Vagina (tissue), 2 donors: ENCODE data around the gene MTX3. TPM values are rescaled to one million over a fixed set of nuclear protein-coding genes. Genes with fewer than 3 reads are reported as not detected.

Experiments used
- DNase-seq, 2 donors: peaks; one replicate each; pipeline ENCODE4 v3.0.0-alpha.2; 2017; ENCODE audit errors: extremely low spot score in 2 of 2
- H3K27ac ChIP-seq: fragments of 200-600 bp; sonication (generic); one replicate; pipeline ENCODE4 v1.5.1; 2019
- H3K27me3 ChIP-seq: fragments of 200-600 bp; sonication (generic); one replicate; pipeline ENCODE4 v1.5.1; 2019
- H3K36me3 ChIP-seq, 2 donors: fragments of 200-600 bp; sonication (generic); one replicate each; pipeline ENCODE4 v1.5.1; 2017 to 2019
- H3K4me1 ChIP-seq: fragments of 200-600 bp; sonication (generic); one replicate; pipeline ENCODE4 v1.5.1; 2019
- H3K4me3 ChIP-seq, 2 donors: fragments of 200-600 bp; sonication (generic); 1 replicate in 1 of 2; 2 replicates in 1 of 2; pipeline ENCODE4 v1.5.1; 2016 to 2019
- H3K9me3 ChIP-seq: fragments of 200-600 bp; sonication (generic); one replicate; pipeline ENCODE4 v1.5.1; 2019
- POLR2A ChIP-seq, 2 donors: fragments of 450-650 bp; IDR thresholded peaks; one replicate each; pipeline ENCODE4 v1.6.1; 2017; ENCODE audit warnings: antibody characterized with exemption in 2 of 2, mild to moderate bottlenecking in 2 of 2, moderate library complexity in 2 of 2
- POLR2AphosphoS5 ChIP-seq, 2 donors: sonication (generic); formaldehyde crosslinking; IDR thresholded peaks; one replicate each; pipeline ENCODE4 v1.9.0; 2017; ENCODE audit warnings: antibody characterized with exemption in 2 of 2, mild to moderate bottlenecking in 2 of 2, low read depth in 1 of 2; ENCODE audit not compliant: insufficient read depth in 1 of 2
- intact Hi-C: fragments of 100-400 bp; cut with DNase I; formaldehyde crosslinking; loops from one replicate; pipeline ENCODE4 v1.15.1; 2023
- total RNA-seq: library from RNA; depleted of rRNA; stranded (reverse); fragments of >200 nt; gene quantifications from one replicate; pipeline ENCODE4 v1.2.3, GENCODE V29; 2016
- TF ChIP-seq, protein P1 (sequence below), 3 experiments: fragments of 450-650 bp in 2 of 3; fragments of 200-600 bp in 1 of 3; sonication (generic) in 1 of 3; IDR thresholded peaks; one replicate each; pipeline ENCODE4 v1.5.1; 2017 to 2019; ENCODE audit warnings: antibody characterized with exemption in 3 of 3, mild to moderate bottlenecking in 2 of 3, moderate library complexity in 2 of 3

The MTX3 gene, protein sequence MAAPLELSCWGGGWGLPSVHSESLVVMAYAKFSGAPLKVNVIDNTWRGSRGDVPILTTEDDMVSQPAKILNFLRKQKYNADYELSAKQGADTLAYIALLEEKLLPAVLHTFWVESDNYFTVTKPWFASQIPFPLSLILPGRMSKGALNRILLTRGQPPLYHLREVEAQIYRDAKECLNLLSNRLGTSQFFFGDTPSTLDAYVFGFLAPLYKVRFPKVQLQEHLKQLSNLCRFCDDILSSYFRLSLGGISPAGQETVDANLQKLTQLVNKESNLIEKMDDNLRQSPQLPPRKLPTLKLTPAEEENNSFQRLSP
- total RNA-seq = 8.1 TPM

DNA sequence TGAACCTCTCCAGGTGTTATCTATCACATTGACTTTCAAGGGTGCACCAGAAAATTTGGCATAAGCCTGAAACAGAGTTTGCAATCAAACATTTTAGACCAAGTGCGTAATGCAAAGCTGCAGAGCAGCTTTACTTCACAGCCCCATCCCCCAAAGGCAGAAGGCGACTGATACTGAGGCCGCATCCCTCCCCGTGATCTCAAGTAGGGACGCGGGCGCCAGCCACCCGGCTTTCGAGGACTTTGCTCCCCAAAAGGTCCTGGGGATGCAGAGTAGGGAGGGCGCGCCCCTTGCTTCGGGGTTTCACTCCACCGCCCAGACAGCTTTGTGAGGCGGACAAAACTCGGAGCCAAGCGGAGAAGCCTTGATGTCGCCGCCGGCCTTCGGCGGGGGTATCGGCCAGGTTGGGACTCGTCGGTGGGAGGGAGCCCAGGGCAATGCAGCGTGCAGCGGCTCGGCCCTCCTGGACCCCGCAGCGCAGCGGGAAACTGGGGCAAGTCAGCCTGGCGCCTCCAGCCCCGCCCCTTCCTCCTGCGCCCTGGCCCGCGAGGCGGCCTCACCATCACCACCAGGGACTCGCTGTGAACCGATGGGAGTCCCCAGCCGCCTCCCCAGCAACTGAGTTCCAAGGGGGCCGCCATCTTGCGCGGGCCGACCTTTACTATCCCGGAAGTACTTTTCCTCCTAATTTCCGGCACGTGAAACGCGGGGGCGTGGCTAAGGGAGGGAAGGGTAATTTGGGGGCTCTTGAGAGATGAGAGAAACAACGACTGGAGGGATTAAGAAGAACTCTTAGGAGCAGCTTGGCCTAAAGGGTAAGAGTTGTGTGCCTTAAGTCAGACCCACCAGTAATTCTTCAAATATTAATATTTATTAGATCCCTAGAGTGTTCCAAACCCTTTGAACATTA lies at the start of gene MTX3:
Gene MTX3 (minus strand): TSS at position 665 of the 910 bp plus-strand sequence. CDS start 24 bp downstream, at position 641.
- Histone ChIP-seq H3K36me3 (peaks cover 0 to 15% of the 10 kb centered on the region in 2 donors), H3K27ac (peak within 1 kb of the TSS; percentile 73), H3K4me3 (peak within 1 kb of the TSS; percentile 68 to 78), H3K9me3 (no peaks in the 10 kb centered on the region), H3K27me3 (no peaks in the 10 kb centered on the region), H3K4me1 (peaks cover 18% of the 10 kb centered on the region)
- peak; percentile 20 to 75 for TF ChIP-seq POLR2AphosphoS5 (IDR thresholded peaks at IDR 0.05; ENCODE audit: insufficient read depth in 1 of 2, low read depth in 1 of 2)
- TF ChIP-seq POLR2A (IDR thresholded peaks at IDR 0.05) = no peak
- no peak for DNase-seq
- intact Hi-C loops = no loop called here

GRCh38 chr5:80039650-80040049 lies 48.6 kb upstream of the MTX3 start:
- Histone ChIP-seq H3K27ac (no peak overlapping the region), H3K36me3 (no peaks in the 10 kb centered on the region), H3K4me1 (peaks cover 5% of the 10 kb centered on the region), H3K9me3 (no peaks in the 10 kb centered on the region), H3K4me3 (no peak overlapping the region), H3K27me3 (no peaks in the 10 kb centered on the region)
- intact Hi-C loops = no loop called here
- TF ChIP-seq, protein P1, sequence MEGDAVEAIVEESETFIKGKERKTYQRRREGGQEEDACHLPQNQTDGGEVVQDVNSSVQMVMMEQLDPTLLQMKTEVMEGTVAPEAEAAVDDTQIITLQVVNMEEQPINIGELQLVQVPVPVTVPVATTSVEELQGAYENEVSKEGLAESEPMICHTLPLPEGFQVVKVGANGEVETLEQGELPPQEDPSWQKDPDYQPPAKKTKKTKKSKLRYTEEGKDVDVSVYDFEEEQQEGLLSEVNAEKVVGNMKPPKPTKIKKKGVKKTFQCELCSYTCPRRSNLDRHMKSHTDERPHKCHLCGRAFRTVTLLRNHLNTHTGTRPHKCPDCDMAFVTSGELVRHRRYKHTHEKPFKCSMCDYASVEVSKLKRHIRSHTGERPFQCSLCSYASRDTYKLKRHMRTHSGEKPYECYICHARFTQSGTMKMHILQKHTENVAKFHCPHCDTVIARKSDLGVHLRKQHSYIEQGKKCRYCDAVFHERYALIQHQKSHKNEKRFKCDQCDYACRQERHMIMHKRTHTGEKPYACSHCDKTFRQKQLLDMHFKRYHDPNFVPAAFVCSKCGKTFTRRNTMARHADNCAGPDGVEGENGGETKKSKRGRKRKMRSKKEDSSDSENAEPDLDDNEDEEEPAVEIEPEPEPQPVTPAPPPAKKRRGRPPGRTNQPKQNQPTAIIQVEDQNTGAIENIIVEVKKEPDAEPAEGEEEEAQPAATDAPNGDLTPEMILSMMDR (IDR thresholded peaks at IDR 0.05) = no peak
- TF ChIP-seq POLR2AphosphoS5 (IDR thresholded peaks at IDR 0.05; ENCODE audit: insufficient read depth in 1 of 2, low read depth in 1 of 2) = no peak
- TF ChIP-seq POLR2A (IDR thresholded peaks at IDR 0.05) = no peak
- DNase-seq = no peak

GRCh38 chr5:80037366-80037765 lies 46.3 kb upstream of the MTX3 start:
- TF ChIP-seq POLR2AphosphoS5 (IDR thresholded peaks at IDR 0.05; ENCODE audit: insufficient read depth in 1 of 2, low read depth in 1 of 2) = no peak
- TF ChIP-seq, protein P1 (IDR thresholded peaks at IDR 0.05) = no peak
- TF ChIP-seq POLR2A (IDR thresholded peaks at IDR 0.05) = no peak
- Histone ChIP-seq H3K27ac (no peak overlapping the region), H3K36me3 (no peaks in the 10 kb centered on the region), H3K27me3 (no peaks in the 10 kb centered on the region), H3K4me3 (no peak overlapping the region), H3K4me1 (peaks cover 5% of the 10 kb centered on the region), H3K9me3 (no peaks in the 10 kb centered on the region)
- no peak for DNase-seq
- intact Hi-C loops = no loop called here

GRCh38 chr5:80036615-80037014 lies 45.6 kb upstream of the MTX3 start:
- no peak overlapping the region for H3K4me3 ChIP-seq
- intact Hi-C loops = no loop called here
- H3K27me3 ChIP-seq = no peaks in the 10 kb centered on the region
- TF ChIP-seq, protein P1 (IDR thresholded peaks at IDR 0.05) = no peak
- no peak for TF ChIP-seq POLR2AphosphoS5 (IDR thresholded peaks at IDR 0.05; ENCODE audit: insufficient read depth in 1 of 2, low read depth in 1 of 2)
- TF ChIP-seq POLR2A (IDR thresholded peaks at IDR 0.05) = no peak
- no peaks in the 10 kb centered on the region for H3K9me3 ChIP-seq
- DNase-seq = no peak
- H3K27ac ChIP-seq = no peak overlapping the region
- H3K4me1 ChIP-seq = peaks cover 5% of the 10 kb centered on the region
- H3K36me3 ChIP-seq = no peaks in the 10 kb centered on the region

DNA sequence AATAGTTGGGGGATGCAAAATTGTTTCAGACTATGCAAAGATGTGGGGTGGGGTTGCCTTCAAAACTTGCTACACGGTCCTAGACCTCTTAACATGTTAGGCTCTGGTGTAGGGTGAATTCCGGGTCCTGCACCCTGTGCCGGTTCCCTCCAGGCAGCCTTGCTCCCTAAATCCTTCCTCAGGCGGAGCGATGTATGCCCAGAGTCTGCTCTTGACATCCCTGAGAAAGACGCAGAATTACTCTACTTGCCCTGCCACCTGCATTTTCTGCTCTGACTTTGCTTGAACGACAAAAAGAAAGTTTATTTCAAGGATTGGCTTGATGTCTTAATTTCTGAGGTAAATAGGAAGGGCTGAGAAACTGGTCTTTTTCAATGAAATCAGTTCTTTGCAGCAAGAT lies 44.8 kb upstream of the MTX3 start:
- H3K4me3 ChIP-seq = no peak overlapping the region
- intact Hi-C loops = no loop called here
- no peak for TF ChIP-seq POLR2AphosphoS5 (IDR thresholded peaks at IDR 0.05; ENCODE audit: insufficient read depth in 1 of 2, low read depth in 1 of 2)
- TF ChIP-seq, protein P1 (IDR thresholded peaks at IDR 0.05) = no peak
- no peak for TF ChIP-seq POLR2A (IDR thresholded peaks at IDR 0.05)
- no peak overlapping the region for H3K27ac ChIP-seq
- no peaks in the 10 kb centered on the region for H3K9me3 ChIP-seq
- no peak for DNase-seq
- peaks cover 5% of the 10 kb centered on the region for H3K4me1 ChIP-seq
- H3K36me3 ChIP-seq = no peaks in the 10 kb centered on the region
- H3K27me3 ChIP-seq = no peaks in the 10 kb centered on the region
